ENCODE data around the gene MYO7B.

The MYO7B gene

DNA sequence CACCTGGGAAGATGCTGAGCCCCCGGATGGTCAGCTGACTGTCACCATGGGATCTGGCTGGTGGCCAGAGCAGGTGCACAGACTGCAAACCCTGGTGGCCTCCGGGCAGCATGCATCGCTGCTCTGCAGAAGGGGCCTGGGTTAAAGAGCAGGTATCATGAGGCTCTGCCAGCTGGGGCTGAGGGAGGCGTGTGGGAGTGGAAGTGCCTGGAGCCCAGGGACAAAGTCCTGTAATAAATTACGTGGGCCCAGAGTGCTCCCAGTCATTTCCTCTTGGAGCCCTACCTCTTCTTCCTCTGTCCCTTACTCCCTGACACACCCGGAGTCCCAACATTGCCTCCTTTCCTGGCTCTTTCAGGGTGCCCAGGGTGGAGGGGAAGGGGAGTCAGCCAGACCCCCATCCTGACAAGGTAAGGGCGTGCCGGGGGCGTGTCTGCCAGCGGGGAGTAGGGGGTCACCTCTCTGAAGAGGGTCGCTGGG, at the start of gene MYO7B:
MYO7B (plus strand) TSS at position 262 of the 480 bp plus-strand sequence. CDS start 24,040 bp downstream, outside the sequence.
- in situ Hi-C loops (cut with MboI; ENCODE audit: low sequenced_read_pairs): no loop called here
- no peak for DNase-seq (ENCODE audit: low spot score in 2 of 2)

DNA sequence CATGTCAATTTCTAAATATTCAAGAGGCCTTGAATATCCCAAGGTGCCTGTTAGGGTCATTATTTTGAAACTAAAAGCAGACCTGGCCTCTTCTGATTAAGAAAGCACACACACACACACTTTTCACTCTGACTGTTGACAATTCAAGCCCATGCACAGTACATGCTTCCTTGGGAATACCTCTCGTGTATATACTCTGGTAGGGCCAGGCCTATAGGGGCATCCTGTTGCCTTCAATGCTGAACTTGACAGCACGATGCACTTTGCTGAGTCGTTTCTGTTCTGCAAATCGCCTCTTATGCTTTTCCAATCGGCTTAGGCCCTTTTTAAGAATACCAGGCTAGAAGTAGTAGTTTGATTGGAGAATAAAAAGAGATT, 49.8 kb upstream of the MYO7B start:
- Histone ChIP-seq H3K27me3 (ENCODE audit: low read depth) (no peaks in the 10 kb centered on the region), H3K4me3 (no peak overlapping the region), H3K4me1 (peaks cover 7% of the 10 kb centered on the region), H3K9me3 (no peaks in the 10 kb centered on the region), H3K36me3 (replicated peaks) (peaks cover 91% of the 10 kb centered on the region)
- in situ Hi-C loops (cut with MboI; ENCODE audit: low sequenced_read_pairs): loop anchor here (10.0 kb wide), 1 partner anchor 171 kb away; no protein-coding TSS in a partner anchor
- no peak for DNase-seq (ENCODE audit: low spot score in 2 of 2)

More for the DNA sequence above, at the start of gene MYO7B:
- no peak within 1 kb of the TSS for H3K4me3 ChIP-seq
- no peaks in the 10 kb centered on the region for H3K9me3 ChIP-seq
- H3K27me3 ChIP-seq (ENCODE audit: low read depth): peaks cover 10% of the 10 kb centered on the region; the same call in 1 of the 2 replicates
- no peaks in the 10 kb centered on the region for H3K4me1 ChIP-seq
- H3K36me3 ChIP-seq (replicated peaks): no peaks in the 10 kb centered on the region

DNA sequence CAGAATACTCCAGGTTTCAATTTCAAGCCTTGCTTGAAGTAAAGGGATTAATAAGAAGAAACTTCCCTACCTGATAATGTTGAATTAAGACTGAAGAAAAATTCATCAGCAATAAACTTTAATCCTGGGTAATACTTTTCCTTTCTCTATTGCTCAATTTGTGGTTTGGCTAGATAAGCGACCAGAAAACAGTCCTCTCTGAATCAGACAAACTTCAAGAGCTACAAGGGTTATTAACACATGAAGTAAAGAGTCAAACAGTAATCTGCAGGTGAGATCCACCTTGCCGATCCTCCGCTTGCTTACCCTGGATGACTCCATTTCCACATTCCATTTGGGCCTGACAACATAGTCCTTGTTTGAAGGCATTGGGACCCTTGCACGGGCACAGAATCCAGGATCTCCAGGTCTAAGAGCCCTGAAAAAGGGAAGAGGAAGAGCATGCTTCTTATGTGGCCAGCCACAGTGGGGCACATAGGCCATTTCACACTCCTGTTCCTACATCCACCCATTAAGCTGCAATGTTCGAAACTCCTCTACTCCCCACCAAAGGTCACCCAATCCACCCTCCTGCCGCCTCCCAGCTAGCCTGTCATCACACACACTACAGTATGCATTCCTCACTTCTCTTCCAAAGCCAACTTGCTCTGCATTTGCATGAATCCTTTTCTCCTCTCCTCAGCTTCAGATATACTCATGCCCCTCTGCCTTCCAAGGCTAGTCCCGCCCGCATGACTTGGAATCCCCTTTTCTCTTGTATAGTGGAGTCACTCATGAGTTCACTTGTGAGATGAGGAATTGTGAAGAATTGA, 49.0 kb upstream of the MYO7B start:
- in situ Hi-C loops (cut with MboI; ENCODE audit: low sequenced_read_pairs): loop anchor here (10.0 kb wide), 1 partner anchor 172 kb away; no protein-coding TSS in a partner anchor
- DNase-seq (ENCODE audit: low spot score in 2 of 2): no peak
- H3K4me1 ChIP-seq: no peaks in the 10 kb centered on the region; the same call in 1 of the 2 replicates
- peaks cover 91% of the 10 kb centered on the region for H3K36me3 ChIP-seq (replicated peaks)
- H3K9me3 ChIP-seq: no peaks in the 10 kb centered on the region
- no peak overlapping the region for H3K4me3 ChIP-seq
- no peaks in the 10 kb centered on the region for H3K27me3 ChIP-seq (ENCODE audit: low read depth)

GRCh38 chr2:127490283-127490682, 45.2 kb upstream of the MYO7B start:
- Histone ChIP-seq H3K27me3 (ENCODE audit: low read depth) (no peaks in the 10 kb centered on the region), H3K9me3 (no peaks in the 10 kb centered on the region), H3K36me3 (replicated peaks) (peaks cover 93% of the 10 kb centered on the region), H3K4me1 (no peaks in the 10 kb centered on the region), H3K4me3 (no peak overlapping the region)
- no peak for DNase-seq (ENCODE audit: low spot score in 2 of 2)
- in situ Hi-C loops (cut with MboI; ENCODE audit: low sequenced_read_pairs): no loop called here

- H3K9me3 ChIP-seq: no peaks in the 10 kb centered on the region
- H3K36me3 ChIP-seq (replicated peaks): peaks cover 87% of the 10 kb centered on the region
- H3K27me3 ChIP-seq (ENCODE audit: low read depth): no peaks in the 10 kb centered on the region
- in situ Hi-C loops (cut with MboI; ENCODE audit: low sequenced_read_pairs): no loop called here
- no peak for DNase-seq (ENCODE audit: low spot score in 2 of 2)
- no peak overlapping the region for H3K4me3 ChIP-seq
- H3K4me1 ChIP-seq: peaks cover 8% of the 10 kb centered on the region
Observed at GRCh38 chr2:127498386-127498785, 37.1 kb upstream of the MYO7B start.

DNA sequence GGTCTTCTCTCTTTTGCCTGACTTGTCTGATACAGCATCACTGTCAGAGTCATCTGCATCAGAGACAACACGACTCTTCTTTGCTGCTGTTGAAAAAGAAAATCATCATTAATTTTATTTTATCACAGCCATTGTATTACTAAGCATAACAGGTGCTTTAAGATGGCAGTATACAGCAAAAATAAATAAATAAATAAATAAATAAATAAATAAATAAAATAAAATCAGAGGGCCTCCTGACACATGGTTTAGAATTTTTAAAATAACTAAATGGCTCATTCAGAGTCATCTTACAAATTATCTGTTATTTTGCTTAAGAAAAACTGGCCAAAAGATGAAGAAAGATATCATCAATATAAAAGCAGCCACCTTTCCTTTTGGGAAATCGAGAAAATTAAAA, 32.0 kb upstream of the MYO7B start:
- Histone ChIP-seq H3K4me1 (peaks cover 10% of the 10 kb centered on the region), H3K4me3 (no peak overlapping the region), H3K27me3 (ENCODE audit: low read depth) (no peaks in the 10 kb centered on the region), H3K36me3 (replicated peaks) (peaks cover 78% of the 10 kb centered on the region), H3K9me3 (no peaks in the 10 kb centered on the region)
- no peak for DNase-seq (ENCODE audit: low spot score in 2 of 2)
- in situ Hi-C loops (cut with MboI; ENCODE audit: low sequenced_read_pairs): no loop called here

- in situ Hi-C loops (cut with MboI; ENCODE audit: low sequenced_read_pairs): no loop called here
- Histone ChIP-seq H3K4me1 (peaks cover 11% of the 10 kb centered on the region), H3K36me3 (replicated peaks) (peaks cover 68% of the 10 kb centered on the region), H3K27me3 (ENCODE audit: low read depth) (no peaks in the 10 kb centered on the region), H3K4me3 (no peak overlapping the region), H3K9me3 (no peaks in the 10 kb centered on the region)
- DNase-seq (ENCODE audit: low spot score in 2 of 2): no peak
Observed at GRCh38 chr2:127504552-127505430, 30.7 kb upstream of the MYO7B start.

GRCh38 chr2:127506510-127506909, 29.0 kb upstream of the MYO7B start:
- no peaks in the 10 kb centered on the region for H3K27me3 ChIP-seq (ENCODE audit: low read depth)
- in situ Hi-C loops (cut with MboI; ENCODE audit: low sequenced_read_pairs): no loop called here
- H3K4me3 ChIP-seq: no peak overlapping the region
- H3K4me1 ChIP-seq: peaks cover 11% of the 10 kb centered on the region
- H3K36me3 ChIP-seq (replicated peaks): peaks cover 56% of the 10 kb centered on the region
- no peaks in the 10 kb centered on the region for H3K9me3 ChIP-seq
- DNase-seq (ENCODE audit: low spot score in 2 of 2): no peak

GRCh38 chr2:127508023-127508630, 27.4 kb upstream of the MYO7B start:
- Histone ChIP-seq H3K36me3 (replicated peaks) (peaks cover 54% of the 10 kb centered on the region), H3K4me1 (peaks cover 11% of the 10 kb centered on the region), H3K4me3 (no peak overlapping the region), H3K27me3 (ENCODE audit: low read depth) (no peaks in the 10 kb centered on the region), H3K9me3 (no peaks in the 10 kb centered on the region)
- no peak for DNase-seq (ENCODE audit: low spot score in 2 of 2)
- in situ Hi-C loops (cut with MboI; ENCODE audit: low sequenced_read_pairs): no loop called here

GRCh38 chr2:127508631-127509034, 26.9 kb upstream of the MYO7B start:
- Histone ChIP-seq H3K4me3 (no peak overlapping the region), H3K9me3 (no peaks in the 10 kb centered on the region), H3K27me3 (ENCODE audit: low read depth) (no peaks in the 10 kb centered on the region), H3K36me3 (replicated peaks) (peaks cover 49% of the 10 kb centered on the region), H3K4me1 (peaks cover 11% of the 10 kb centered on the region)
- in situ Hi-C loops (cut with MboI; ENCODE audit: low sequenced_read_pairs): no loop called here
- peak; percentile 51 to 72 for DNase-seq (ENCODE audit: low spot score in 2 of 2)

DNA sequence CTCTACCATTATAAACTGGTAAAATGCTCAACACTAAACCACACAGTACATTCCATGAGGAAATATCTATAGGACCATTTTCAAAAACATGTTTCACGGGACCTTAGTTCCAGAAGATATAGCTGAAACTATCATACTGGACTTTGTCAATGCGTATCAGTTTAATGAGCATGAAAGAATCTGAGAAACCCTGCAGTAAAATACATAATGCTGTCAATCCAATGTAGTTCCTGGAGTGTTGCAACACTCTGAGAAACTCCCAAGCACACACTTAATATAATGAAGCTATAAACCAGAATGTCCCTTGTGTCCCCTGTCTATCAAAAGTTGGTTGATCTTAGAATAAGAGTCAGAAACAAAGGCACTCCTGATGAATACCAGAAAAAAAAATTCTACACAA, 25.4 kb upstream of the MYO7B start:
- no peak overlapping the region for H3K4me3 ChIP-seq
- no peaks in the 10 kb centered on the region for H3K9me3 ChIP-seq
- H3K36me3 ChIP-seq (replicated peaks): peaks cover 35% of the 10 kb centered on the region
- H3K27me3 ChIP-seq (ENCODE audit: low read depth): no peaks in the 10 kb centered on the region
- in situ Hi-C loops (cut with MboI; ENCODE audit: low sequenced_read_pairs): no loop called here
- no peak for DNase-seq (ENCODE audit: low spot score in 2 of 2)
- H3K4me1 ChIP-seq: peaks cover 11% of the 10 kb centered on the region

GRCh38 chr2:127511090-127511695, 24.3 kb upstream of the MYO7B start:
- H3K4me3 ChIP-seq: no peak overlapping the region
- no peaks in the 10 kb centered on the region for H3K27me3 ChIP-seq (ENCODE audit: low read depth)
- H3K36me3 ChIP-seq (replicated peaks): peaks cover 27% of the 10 kb centered on the region
- H3K4me1 ChIP-seq: peaks cover 17% of the 10 kb centered on the region
- in situ Hi-C loops (cut with MboI; ENCODE audit: low sequenced_read_pairs): no loop called here
- H3K9me3 ChIP-seq: no peaks in the 10 kb centered on the region
- DNase-seq (ENCODE audit: low spot score in 2 of 2): no peak

GRCh38 chr2:127511917-127512316, 23.6 kb upstream of the MYO7B start:
- Histone ChIP-seq H3K27me3 (ENCODE audit: low read depth) (no peaks in the 10 kb centered on the region), H3K4me1 (peaks cover 17% of the 10 kb centered on the region), H3K4me3 (no peak overlapping the region), H3K36me3 (replicated peaks) (peaks cover 22% of the 10 kb centered on the region), H3K9me3 (no peaks in the 10 kb centered on the region)
- no peak for DNase-seq (ENCODE audit: low spot score in 2 of 2)
- in situ Hi-C loops (cut with MboI; ENCODE audit: low sequenced_read_pairs): no loop called here

Measured in HAP-1 (cell line).